AG04449 (cell line): ENCODE measurements around the gene BLMH.
A peak's percentile ranks its signal among the peaks of the same experiment; 100 is the strongest.

Source experiments
- CTCF ChIA-PET: fragments of 350-600 bp; formaldehyde crosslinking; extraction: SDS; loops from one replicate; lab custom pipeline; 2021; ENCODE audit warnings: antibody characterized with exemption; lab: Yijun Ruan, JAX
- POLR2A ChIA-PET: fragments of 400-600, 350-600 bp; formaldehyde crosslinking; extraction: SDS; loops from one replicate; lab custom pipeline; 2020; ENCODE audit warnings: antibody characterized with exemption, inconsistent platforms; lab: Yijun Ruan, JAX
- DNase-seq: peaks from one replicate; pipeline ENCODE4 v3.0.0-alpha.2; 2010; ENCODE audit warnings: low read depth, low spot score
- H3K4me3 ChIP-seq: 2 replicates; pipeline ENCODE4 v1.5.1; 2011; ENCODE audit warnings: low read depth, mild to moderate bottlenecking, control low read depth, low read length
- CTCF ChIP-seq: IDR thresholded peaks from one replicate; pipeline ENCODE4 v1.5.1; 2011; ENCODE audit warnings: mild to moderate bottlenecking, moderate library complexity, low read length, control low read depth, inconsistent platforms; ENCODE audit not compliant: insufficient read depth; ENCODE audit errors: missing control alignments

BLMH gene

GRCh38 chr17:30334421-30334820, 42.7 kb upstream of the BLMH start:
- POLR2A ChIA-PET = interaction anchor here (0.7 kb wide), 1 partner anchor 534 kb away, joined by 3 read pairs; no protein-coding TSS in a partner anchor
- no peak for DNase-seq
- CTCF ChIA-PET = interaction anchor here (1.0 to 3.7 kb wide), 13 partner anchors 8 to 239 kb away, joined by 3 to 45 read pairs (median 5); partner anchors contain the start of gene BLMH
- no peak overlapping the region for H3K4me3 ChIP-seq
- no peak for TF ChIP-seq CTCF

- DNase-seq = no peak
- TF ChIP-seq CTCF = no peak
- no peak within 1 kb of the TSS for H3K4me3 ChIP-seq
- ChIA-PET POLR2A (interaction anchor here (0.7 kb wide), 2 partner anchors 31 to 534 kb away, joined by 3 read pairs; no protein-coding TSS in a partner anchor), CTCF (interaction anchor here (1.0 to 3.7 kb wide), 7 partner anchors 9 to 239 kb away, joined by 3 to 45 read pairs (median 3); no protein-coding TSS in a partner anchor)
Observed at GRCh38 chr17:30333503-30334360, 42.0 kb upstream of the BLMH start, which contains the start of gene TMIGD1. TSS of gene TMIGD1 (minus strand) at chr17:30334057. CDS start at chr17:30332133, 1,924 bp downstream.

GRCh38 chr17:30332057-30332542, 40.4 kb upstream of the BLMH start:
- CTCF ChIA-PET = interaction anchor here (6.5 kb wide), 1 partner anchor 8 kb away, joined by 48 read pairs; no protein-coding TSS in a partner anchor
- POLR2A ChIA-PET = no interaction called here
- no peak overlapping the region for H3K4me3 ChIP-seq
- TF ChIP-seq CTCF = no peak
- DNase-seq = peak; percentile 19

GRCh38 chr17:30326809-30327208, 35.1 kb upstream of the BLMH start:
- no peak for TF ChIP-seq CTCF
- CTCF ChIA-PET = interaction anchor here (1.8 to 6.5 kb wide), 4 partner anchors 8 to 222 kb away, joined by 8 to 48 read pairs (median 18); no protein-coding TSS in a partner anchor
- no peak overlapping the region for H3K4me3 ChIP-seq
- no peak for DNase-seq
- POLR2A ChIA-PET = no interaction called here

- POLR2A ChIA-PET = no interaction called here
- no peak for TF ChIP-seq CTCF
- no peak for DNase-seq
- no peak overlapping the region for H3K4me3 ChIP-seq
- CTCF ChIA-PET = interaction anchor here (0.9 to 1.6 kb wide), 2 partner anchors 9 to 17 kb away, joined by 4 read pairs; partner anchors contain the start of gene TMIGD1
Observed at GRCh38 chr17:30324723-30325122, 33.0 kb upstream of the BLMH start.
